SK-N-SH treated with all-trans-retinoic acid at 6 μM for 48 hours (cell line): ENCODE measurements around the gene PLG.
"Not testable (repeated sequence)": the region's sequence is repeated elsewhere in the genome, so short reads cannot be mapped to it uniquely, and the experiment has no call there.

Source experiments
- ATAC-seq: fragments of 200-7000 bp; cut with Tn5 transposase; 3 replicates; pipeline ENCODE4 v1.9.1; 2020; ENCODE audit warnings: mild to moderate bottlenecking, moderate library complexity
- BACH2 ChIP-seq: fragments of 250-450 bp; sonication (Bioruptor Pico); IDR thresholded peaks from 2 replicates; pipeline ENCODE4 v1.9.0; 2021; ENCODE audit warnings: mild to moderate bottlenecking, borderline replicate concordance
- CSDC2 ChIP-seq: fragments of 250-450 bp; sonication (Bioruptor Pico); IDR thresholded peaks from 2 replicates; pipeline ENCODE4 v1.5.0; 2020; ENCODE audit warnings: mild to moderate bottlenecking, moderate library complexity
- ESRRG ChIP-seq: fragments of 250-450 bp; sonication (Bioruptor Pico); IDR thresholded peaks from 2 replicates; pipeline ENCODE4 v1.6.1; 2021; ENCODE audit warnings: mild to moderate bottlenecking
- GLIS3 ChIP-seq: fragments of 250-450 bp; sonication (Bioruptor Pico); IDR thresholded peaks from 2 replicates; pipeline ENCODE4 v1.5.0; 2020; ENCODE audit warnings: mild to moderate bottlenecking, moderate library complexity
- ISL1 ChIP-seq: fragments of 250-450 bp; sonication (Bioruptor Pico); IDR thresholded peaks from 2 replicates; pipeline ENCODE4 v2.1.2; 2022; ENCODE audit warnings: mild to moderate bottlenecking, moderate library complexity
- OSR1 ChIP-seq: fragments of 250-450 bp; sonication (Bioruptor Pico); IDR thresholded peaks from 2 replicates; pipeline ENCODE4 v1.8.0; 2022; ENCODE audit warnings: moderate library complexity, mild to moderate bottlenecking, inconsistent platforms
- PPARA ChIP-seq: fragments of 250-450 bp; sonication (Bioruptor Pico); IDR thresholded peaks from 2 replicates; pipeline ENCODE4 v1.5.0; 2020; ENCODE audit warnings: mild to moderate bottlenecking, borderline replicate concordance
- RARB ChIP-seq: fragments of 250-450 bp; sonication (Bioruptor Pico); IDR thresholded peaks from 2 replicates; pipeline ENCODE4 v1.8.0; 2021; ENCODE audit warnings: mild to moderate bottlenecking, moderate library complexity
- TCF4 ChIP-seq: fragments of 250-450 bp; sonication (Bioruptor Pico); IDR thresholded peaks from 2 replicates; pipeline ENCODE4 v1.8.0; 2021; ENCODE audit warnings: mild to moderate bottlenecking, moderate library complexity, borderline replicate concordance
- TOX ChIP-seq: fragments of 250-450 bp; sonication (Bioruptor Pico); IDR thresholded peaks from 2 replicates; pipeline ENCODE4 v1.8.0; 2021; ENCODE audit warnings: mild to moderate bottlenecking, moderate library complexity, borderline replicate concordance
- ZFP3 ChIP-seq: fragments of 250-450 bp; sonication (Bioruptor Pico); IDR thresholded peaks from 2 replicates; pipeline ENCODE4 v1.5.0; 2020; ENCODE audit warnings: mild to moderate bottlenecking, moderate library complexity
- ZNF565 ChIP-seq: fragments of 450-650 bp; formaldehyde crosslinking; conservative IDR thresholded peaks from 2 replicates; pipeline ENCODE4 v1.5.0; 2020; ENCODE audit warnings: low read depth, mild to moderate bottlenecking, moderate library complexity
- TF ChIP-seq, protein P1 (sequence below): fragments of 250-450 bp; sonication (Bioruptor Pico); IDR thresholded peaks from 2 replicates; pipeline ENCODE4 v1.5.1; 2021; ENCODE audit warnings: mild to moderate bottlenecking, moderate library complexity
- TF ChIP-seq, protein P2 (sequence below): fragments of 250-450 bp; sonication (Bioruptor Pico); IDR thresholded peaks from 2 replicates; pipeline ENCODE4 v1.5.1; 2020; ENCODE audit warnings: low read depth, mild to moderate bottlenecking, moderate library complexity
- TF ChIP-seq, protein P3 (sequence below): fragments of 250-450 bp; sonication (Bioruptor Pico); IDR thresholded peaks from 2 replicates; pipeline ENCODE4 v1.8.0; 2020; ENCODE audit warnings: mild to moderate bottlenecking, moderate library complexity, borderline replicate concordance
- TF ChIP-seq, protein P4 (sequence below): fragments of 250-450 bp; sonication (Bioruptor Pico); IDR thresholded peaks from 2 replicates; pipeline ENCODE4 v1.8.0; 2021; ENCODE audit warnings: low read depth, mild to moderate bottlenecking, moderate library complexity, borderline replicate concordance

Gene PLG

DNA sequence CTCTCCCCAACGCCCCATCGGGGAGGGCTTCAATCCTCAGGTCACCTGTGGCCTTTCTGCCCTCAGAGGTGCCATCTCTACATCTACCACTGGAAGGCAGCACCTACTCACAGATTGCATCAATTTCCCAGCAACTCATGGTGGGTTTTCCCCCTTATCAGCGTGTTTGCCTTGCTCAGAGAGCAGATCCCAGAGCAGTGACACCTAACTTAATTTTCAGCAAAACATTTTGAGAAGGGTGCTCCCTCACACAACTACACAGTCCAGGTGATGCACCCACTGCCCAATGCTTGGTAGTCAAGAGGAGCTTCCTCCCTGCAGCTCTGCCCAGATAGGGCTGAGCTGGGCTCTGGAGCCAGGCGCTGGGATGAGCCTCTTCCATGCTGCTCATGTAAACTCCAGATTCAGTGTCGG is 48.2 kb downstream of the PLG start (continued):
- TF ChIP-seq PPARA (CRISPR knock-in tag), result no peak
- TF ChIP-seq OSR1 (CRISPR knock-in tag), result no peak
- no peak for TF ChIP-seq GLIS3
- TF ChIP-seq ZNF565 (CRISPR knock-in tag), result no peak
- no peak for TF ChIP-seq TCF4 (CRISPR knock-in tag)

DNA sequence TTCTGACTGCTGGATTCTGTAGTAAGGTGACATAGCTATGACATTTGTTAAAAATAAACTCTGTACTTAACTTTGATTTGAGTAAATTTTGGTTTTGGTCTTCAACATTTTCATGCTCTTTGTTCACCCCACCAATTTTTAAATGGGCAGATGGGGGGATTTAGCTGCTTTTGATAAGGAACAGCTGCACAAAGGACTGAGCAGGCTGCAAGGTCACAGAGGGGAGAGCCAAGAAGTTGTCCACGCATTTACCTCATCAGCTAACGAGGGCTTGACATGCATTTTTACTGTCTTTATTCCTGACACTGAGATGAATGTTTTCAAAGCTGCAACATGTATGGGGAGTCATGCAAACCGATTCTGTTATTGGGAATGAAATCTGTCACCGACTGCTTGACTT is 51.2 kb downstream of the PLG start:
- not testable (repeated sequence) for ATAC-seq

DNA sequence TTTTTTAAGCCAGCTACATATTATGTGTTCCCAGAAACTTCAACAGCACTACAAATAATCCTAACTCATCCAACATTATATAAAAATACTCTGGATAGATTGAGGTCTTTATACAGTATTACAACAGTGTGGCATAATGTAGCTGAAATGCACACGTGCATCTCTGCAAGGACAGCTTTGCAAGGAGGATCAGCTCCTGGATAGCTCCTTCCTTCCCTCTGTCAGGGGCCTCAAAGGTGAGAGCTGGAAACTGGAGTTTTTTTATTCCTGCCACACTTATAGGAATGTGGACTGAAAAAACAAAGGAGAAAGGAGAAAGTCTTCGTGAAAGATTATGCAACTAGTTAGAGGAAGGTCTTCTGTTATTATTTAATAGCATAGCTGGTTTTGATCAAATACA is 53.1 kb downstream of the PLG start:
- TF ChIP-seq CSDC2 (CRISPR knock-in tag) (no peak), ZFP3 (CRISPR knock-in tag) (no peak), PPARA (CRISPR knock-in tag) (no peak), RARB (CRISPR knock-in tag) (no peak), ZNF565 (CRISPR knock-in tag) (no peak), BACH2 (no peak)
- TF ChIP-seq, protein P1, sequence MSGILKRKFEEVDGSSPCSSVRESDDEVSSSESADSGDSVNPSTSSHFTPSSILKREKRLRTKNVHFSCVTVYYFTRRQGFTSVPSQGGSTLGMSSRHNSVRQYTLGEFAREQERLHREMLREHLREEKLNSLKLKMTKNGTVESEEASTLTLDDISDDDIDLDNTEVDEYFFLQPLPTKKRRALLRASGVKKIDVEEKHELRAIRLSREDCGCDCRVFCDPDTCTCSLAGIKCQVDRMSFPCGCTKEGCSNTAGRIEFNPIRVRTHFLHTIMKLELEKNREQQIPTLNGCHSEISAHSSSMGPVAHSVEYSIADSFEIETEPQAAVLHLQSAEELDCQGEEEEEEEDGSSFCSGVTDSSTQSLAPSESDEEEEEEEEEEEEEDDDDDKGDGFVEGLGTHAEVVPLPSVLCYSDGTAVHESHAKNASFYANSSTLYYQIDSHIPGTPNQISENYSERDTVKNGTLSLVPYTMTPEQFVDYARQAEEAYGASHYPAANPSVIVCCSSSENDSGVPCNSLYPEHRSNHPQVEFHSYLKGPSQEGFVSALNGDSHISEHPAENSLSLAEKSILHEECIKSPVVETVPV (CRISPR knock-in tag), result no peak
- TF ChIP-seq, protein P2, sequence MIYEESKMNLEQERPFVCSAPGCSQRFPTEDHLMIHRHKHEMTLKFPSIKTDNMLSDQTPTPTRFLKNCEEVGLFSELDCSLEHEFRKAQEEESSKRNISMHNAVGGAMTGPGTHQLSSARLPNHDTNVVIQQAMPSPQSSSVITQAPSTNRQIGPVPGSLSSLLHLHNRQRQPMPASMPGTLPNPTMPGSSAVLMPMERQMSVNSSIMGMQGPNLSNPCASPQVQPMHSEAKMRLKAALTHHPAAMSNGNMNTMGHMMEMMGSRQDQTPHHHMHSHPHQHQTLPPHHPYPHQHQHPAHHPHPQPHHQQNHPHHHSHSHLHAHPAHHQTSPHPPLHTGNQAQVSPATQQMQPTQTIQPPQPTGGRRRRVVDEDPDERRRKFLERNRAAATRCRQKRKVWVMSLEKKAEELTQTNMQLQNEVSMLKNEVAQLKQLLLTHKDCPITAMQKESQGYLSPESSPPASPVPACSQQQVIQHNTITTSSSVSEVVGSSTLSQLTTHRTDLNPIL (CRISPR knock-in tag), result no peak
- no peak for ATAC-seq

DNA sequence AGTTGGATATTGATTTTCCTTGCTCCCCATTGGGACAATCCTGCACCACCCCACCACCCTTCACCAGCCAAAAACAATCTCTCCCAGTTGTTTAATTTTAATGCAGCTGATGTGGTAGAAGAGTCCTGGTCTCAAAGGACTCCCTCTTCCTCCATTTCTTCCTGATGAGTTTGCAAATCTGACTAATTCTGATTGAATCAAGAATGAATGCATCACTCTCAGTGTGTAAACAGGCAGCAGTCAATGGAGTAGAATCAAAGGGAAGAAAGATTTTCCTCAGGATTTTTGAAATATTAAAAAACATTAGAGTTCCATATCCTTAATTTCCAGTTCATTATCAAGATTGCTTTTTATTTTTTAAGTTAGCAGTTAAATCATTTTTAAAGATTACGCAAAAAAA is 54.0 kb downstream of the PLG start:
- no peak for ATAC-seq
- no peak for TF ChIP-seq ZFP3 (CRISPR knock-in tag)

DNA sequence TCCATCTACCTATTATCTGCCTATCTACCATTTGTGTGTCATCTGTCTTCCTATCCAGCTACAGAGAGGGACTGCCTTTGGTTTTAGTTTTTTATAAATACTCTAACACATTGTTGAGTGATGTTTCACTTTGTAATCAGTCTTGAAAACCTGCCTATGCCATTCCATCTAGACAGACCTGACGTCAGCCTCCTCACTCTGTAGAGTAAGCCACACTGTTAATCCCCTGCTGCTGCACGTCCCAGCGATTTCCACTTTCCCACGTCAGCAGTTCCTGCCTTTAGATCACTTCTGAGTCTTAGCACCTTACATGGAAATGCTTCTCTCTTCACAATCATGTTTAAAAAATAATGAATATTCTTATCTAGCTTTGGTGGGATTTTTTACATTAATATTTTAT is 54.8 kb downstream of the PLG start:
- TF ChIP-seq RARB (CRISPR knock-in tag), result no peak
- TF ChIP-seq GLIS3, result no peak
- no peak for TF ChIP-seq TCF4 (CRISPR knock-in tag)
- TF ChIP-seq ZFP3 (CRISPR knock-in tag), result no peak
- TF ChIP-seq BACH2, result no peak
- TF ChIP-seq, protein P1 (CRISPR knock-in tag), result no peak
- no peak for TF ChIP-seq OSR1 (CRISPR knock-in tag)
- no peak for TF ChIP-seq ESRRG (CRISPR knock-in tag)
- TF ChIP-seq, protein P3, sequence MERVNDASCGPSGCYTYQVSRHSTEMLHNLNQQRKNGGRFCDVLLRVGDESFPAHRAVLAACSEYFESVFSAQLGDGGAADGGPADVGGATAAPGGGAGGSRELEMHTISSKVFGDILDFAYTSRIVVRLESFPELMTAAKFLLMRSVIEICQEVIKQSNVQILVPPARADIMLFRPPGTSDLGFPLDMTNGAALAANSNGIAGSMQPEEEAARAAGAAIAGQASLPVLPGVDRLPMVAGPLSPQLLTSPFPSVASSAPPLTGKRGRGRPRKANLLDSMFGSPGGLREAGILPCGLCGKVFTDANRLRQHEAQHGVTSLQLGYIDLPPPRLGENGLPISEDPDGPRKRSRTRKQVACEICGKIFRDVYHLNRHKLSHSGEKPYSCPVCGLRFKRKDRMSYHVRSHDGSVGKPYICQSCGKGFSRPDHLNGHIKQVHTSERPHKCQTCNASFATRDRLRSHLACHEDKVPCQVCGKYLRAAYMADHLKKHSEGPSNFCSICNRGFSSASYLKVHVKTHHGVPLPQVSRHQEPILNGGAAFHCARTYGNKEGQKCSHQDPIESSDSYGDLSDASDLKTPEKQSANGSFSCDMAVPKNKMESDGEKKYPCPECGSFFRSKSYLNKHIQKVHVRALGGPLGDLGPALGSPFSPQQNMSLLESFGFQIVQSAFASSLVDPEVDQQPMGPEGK (CRISPR knock-in tag), result no peak
- TF ChIP-seq, all 23 proteins: peak for 0

DNA sequence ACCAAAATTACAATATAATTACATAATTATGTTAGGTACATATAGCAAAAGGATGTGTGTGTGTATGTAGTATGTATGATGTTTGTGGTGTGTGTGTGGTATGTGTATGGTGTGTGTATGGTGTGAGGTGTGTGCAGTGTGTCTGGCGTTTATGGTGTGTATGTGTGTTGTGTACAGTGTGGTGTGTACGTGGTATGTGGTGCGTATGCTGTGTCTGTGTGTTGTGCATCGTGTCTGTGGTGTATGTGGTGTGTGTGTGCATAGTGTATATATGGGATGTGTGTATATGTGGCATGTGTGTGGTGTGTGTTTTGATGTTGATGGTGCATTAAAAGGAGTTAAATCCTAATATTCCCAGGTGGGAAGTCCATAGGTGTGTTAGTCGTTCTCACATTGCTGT is 62.8 kb downstream of the PLG start:
- no peak for TF ChIP-seq ISL1 (CRISPR knock-in tag)
- no peak for TF ChIP-seq TOX (CRISPR knock-in tag)
- TF ChIP-seq, protein P4, sequence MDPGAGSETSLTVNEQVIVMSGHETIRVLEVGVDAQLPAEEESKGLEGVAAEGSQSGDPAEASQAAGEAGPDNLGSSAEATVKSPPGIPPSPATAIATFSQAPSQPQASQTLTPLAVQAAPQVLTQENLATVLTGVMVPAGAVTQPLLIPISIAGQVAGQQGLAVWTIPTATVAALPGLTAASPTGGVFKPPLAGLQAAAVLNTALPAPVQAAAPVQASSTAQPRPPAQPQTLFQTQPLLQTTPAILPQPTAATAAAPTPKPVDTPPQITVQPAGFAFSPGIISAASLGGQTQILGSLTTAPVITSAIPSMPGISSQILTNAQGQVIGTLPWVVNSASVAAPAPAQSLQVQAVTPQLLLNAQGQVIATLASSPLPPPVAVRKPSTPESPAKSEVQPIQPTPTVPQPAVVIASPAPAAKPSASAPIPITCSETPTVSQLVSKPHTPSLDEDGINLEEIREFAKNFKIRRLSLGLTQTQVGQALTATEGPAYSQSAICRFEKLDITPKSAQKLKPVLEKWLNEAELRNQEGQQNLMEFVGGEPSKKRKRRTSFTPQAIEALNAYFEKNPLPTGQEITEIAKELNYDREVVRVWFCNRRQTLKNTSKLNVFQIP, result no peak
- TF ChIP-seq OSR1 (CRISPR knock-in tag), result no peak
- no peak for TF ChIP-seq PPARA (CRISPR knock-in tag)
- TF ChIP-seq ZNF565 (CRISPR knock-in tag), result no peak
- TF ChIP-seq, all 23 proteins: peak for 0
- ATAC-seq, result no peak

More for the DNA sequence above, 54.8 kb downstream of the PLG start:
- ATAC-seq, result no peak
